GM21528 (cell line): ENCODE measurements around the gene LY6G6C.
A peak's percentile ranks its signal among the peaks of the same experiment; 100 is the strongest.

ENCODE experiments used
- ATAC-seq: cut with Tn5 transposase; IDR thresholded peaks from one replicate; pipeline ENCODE4 v1.9.1; 2021; ENCODE audit warnings: mild to moderate bottlenecking, moderate library complexity; ENCODE audit not compliant: unreplicated experiment, low FRiP score

The LY6G6C gene

GRCh38 chr6:31742894-31743293 lies 21.3 kb upstream of the LY6G6C start:
- ATAC-seq: no peak

- ATAC-seq: no peak
These were observed 20.3 kb upstream of the LY6G6C start for GRCh38 chr6:31741815-31742214.

GRCh38 chr6:31740397-31741223 lies 19.1 kb upstream of the LY6G6C start:
- no peak for ATAC-seq

GRCh38 chr6:31739639-31740396 lies 18.3 kb upstream of the LY6G6C start, which contains the start of gene MSH5:
TSS of gene MSH5 (plus strand) at chr6:31740005. CDS start at chr6:31740467, 462 bp downstream.
- ATAC-seq: peak; percentile 70

- no peak for ATAC-seq
These were observed 16.7 kb upstream of the LY6G6C start for GRCh38 chr6:31737991-31738979.

GRCh38 chr6:31737315-31737990 lies 15.9 kb upstream of the LY6G6C start:
- ATAC-seq: no peak

GRCh38 chr6:31736768-31737314 lies 15.3 kb upstream of the LY6G6C start:
- ATAC-seq: no peak

GRCh38 chr6:31736021-31736767 lies 14.6 kb upstream of the LY6G6C start, which contains the start of gene CLIC1:
TSS of gene CLIC1 (minus strand) at chr6:31736530. CDS start at chr6:31736300, 230 bp downstream.
- no peak for ATAC-seq

- no peak for ATAC-seq
These were observed 13.4 kb upstream of the LY6G6C start for GRCh38 chr6:31734821-31735406.

- no peak for ATAC-seq
These were observed 12.8 kb upstream of the LY6G6C start for GRCh38 chr6:31734247-31734820.

- no peak for ATAC-seq
These were observed 12.2 kb upstream of the LY6G6C start for GRCh38 chr6:31733734-31734133.

GRCh38 chr6:31732029-31732428 lies 10.5 kb upstream of the LY6G6C start:
- ATAC-seq: no peak

GRCh38 chr6:31730631-31731086 lies 9.1 kb upstream of the LY6G6C start:
- ATAC-seq: no peak

- no peak for ATAC-seq
These were observed 8.6 kb upstream of the LY6G6C start for GRCh38 chr6:31729979-31730630.

- no peak for ATAC-seq
These were observed 8.0 kb upstream of the LY6G6C start for GRCh38 chr6:31729515-31729978.

- no peak for ATAC-seq
These were observed 7.4 kb upstream of the LY6G6C start, which contains the start of gene DDAH2 for GRCh38 chr6:31728767-31729514. TSS of gene DDAH2 (minus strand) at chr6:31729299. CDS start at chr6:31729161, 138 bp downstream.
